ENCODE measurements around the gene SOD1. TPM values are rescaled to one million over a fixed set of nuclear protein-coding genes. Genes with fewer than 3 reads are reported as not detected.

The SOD1 gene
- total RNA-seq, 1 experiment from 2014 or later: 275 TPM

GRCh38 chr21:31696424-31696823 is 36.9 kb downstream of the SOD1 start:
- H3K9ac ChIP-seq (ENCODE audit: low read length): no peak overlapping the region
- no peak for DNase-seq

GRCh38 chr21:31698461-31698860 is 39.0 kb downstream of the SOD1 start:
- Histone ChIP-seq H3K36me3 (ENCODE audit: insufficient read depth, low read length) (peaks cover 82% of the 10 kb centered on the region), H3K27me3 (ENCODE audit: low read length) (no peaks in the 10 kb centered on the region), H3K9ac (ENCODE audit: low read length) (no peak overlapping the region), H3K9me2 (replicated peaks; ENCODE audit: insufficient read depth, low read length) (no peaks in the 10 kb centered on the region), H3K9me3 (ENCODE audit: low read length) (no peaks in the 10 kb centered on the region), H4K20me1 (ENCODE audit: insufficient read depth, low read depth, low read length) (no peaks in the 10 kb centered on the region), H3K4me3 (ENCODE audit: low read length) (no peak overlapping the region), H3K4me1 (ENCODE audit: low read length) (no peaks in the 10 kb centered on the region), H3K79me2 (ENCODE audit: low read length) (peaks cover 78% of the 10 kb centered on the region), H2AFZ (ENCODE audit: low read length) (no peak overlapping the region), H3K4me2 (ENCODE audit: low read depth, low read length, poor library complexity, severe bottlenecking) (no peak overlapping the region), H3K27ac (ENCODE audit: low read length) (peak overlapping the region; percentile 17; the same call in 1 of the 2 replicates)
- DNase-seq: no peak

More at GRCh38 chr21:31696424-31696823, 36.9 kb downstream of the SOD1 start:
- Histone ChIP-seq H3K4me2 (ENCODE audit: low read depth, low read length, poor library complexity, severe bottlenecking) (no peak overlapping the region), H2AFZ (ENCODE audit: low read length) (no peak overlapping the region), H3K4me3 (ENCODE audit: low read length) (no peak overlapping the region), H3K9me3 (ENCODE audit: low read length) (no peaks in the 10 kb centered on the region), H4K20me1 (ENCODE audit: insufficient read depth, low read depth, low read length) (no peaks in the 10 kb centered on the region), H3K79me2 (ENCODE audit: low read length) (peaks cover 76% of the 10 kb centered on the region), H3K36me3 (ENCODE audit: insufficient read depth, low read length) (peaks cover 89% of the 10 kb centered on the region), H3K9me2 (replicated peaks; ENCODE audit: insufficient read depth, low read length) (no peaks in the 10 kb centered on the region), H3K27ac (ENCODE audit: low read length) (no peak overlapping the region), H3K4me1 (ENCODE audit: low read length) (no peaks in the 10 kb centered on the region), H3K27me3 (ENCODE audit: low read length) (no peaks in the 10 kb centered on the region)

- no peak overlapping the region for H3K4me3 ChIP-seq (ENCODE audit: low read length)
- H3K4me1 ChIP-seq (ENCODE audit: low read length): no peaks in the 10 kb centered on the region
- no peaks in the 10 kb centered on the region for H3K9me2 ChIP-seq (replicated peaks; ENCODE audit: insufficient read depth, low read length)
- no peaks in the 10 kb centered on the region for H3K9me3 ChIP-seq (ENCODE audit: low read length)
- no peaks in the 10 kb centered on the region for H3K27me3 ChIP-seq (ENCODE audit: low read length)
- no peak overlapping the region for H3K27ac ChIP-seq (ENCODE audit: low read length)
- H3K36me3 ChIP-seq (ENCODE audit: insufficient read depth, low read length): peaks cover 76% of the 10 kb centered on the region
- DNase-seq: no peak
- H3K9ac ChIP-seq (ENCODE audit: low read length): no peak overlapping the region
- peaks cover 87% of the 10 kb centered on the region for H3K79me2 ChIP-seq (ENCODE audit: low read length)
- no peak overlapping the region for H2AFZ ChIP-seq (ENCODE audit: low read length)
- H4K20me1 ChIP-seq (ENCODE audit: insufficient read depth, low read depth, low read length): 0 out of 2 replicates have a peak, but pooled peaks cover 4% of the 10 kb centered on the region
- no peak overlapping the region for H3K4me2 ChIP-seq (ENCODE audit: low read depth, low read length, poor library complexity, severe bottlenecking)
Observed at GRCh38 chr21:31700040-31700439, 40.5 kb downstream of the SOD1 start.

GRCh38 chr21:31706562-31706961 is 47.1 kb downstream of the SOD1 start:
- no peak for DNase-seq
- no peaks in the 10 kb centered on the region for H3K27me3 ChIP-seq (ENCODE audit: low read length)
- peaks cover 26% of the 10 kb centered on the region for H3K36me3 ChIP-seq (ENCODE audit: insufficient read depth, low read length)
- peaks cover 31% of the 10 kb centered on the region for H3K4me1 ChIP-seq (ENCODE audit: low read length)
- H3K79me2 ChIP-seq (ENCODE audit: low read length): peaks cover 99% of the 10 kb centered on the region
- H3K9me3 ChIP-seq (ENCODE audit: low read length): no peaks in the 10 kb centered on the region
- peaks cover 57% of the 10 kb centered on the region for H4K20me1 ChIP-seq (ENCODE audit: insufficient read depth, low read depth, low read length)
- H2AFZ ChIP-seq (ENCODE audit: low read length): no peak overlapping the region
- no peaks in the 10 kb centered on the region for H3K9me2 ChIP-seq (replicated peaks; ENCODE audit: insufficient read depth, low read length)
- no peak overlapping the region for H3K4me3 ChIP-seq (ENCODE audit: low read length)
- H3K27ac ChIP-seq (ENCODE audit: low read length): no peak overlapping the region
- no peak overlapping the region for H3K4me2 ChIP-seq (ENCODE audit: low read depth, low read length, poor library complexity, severe bottlenecking)
- H3K9ac ChIP-seq (ENCODE audit: low read length): no peak overlapping the region

- H4K20me1 ChIP-seq (ENCODE audit: insufficient read depth, low read depth, low read length): peaks cover 63% of the 10 kb centered on the region
- no peaks in the 10 kb centered on the region for H3K9me2 ChIP-seq (replicated peaks; ENCODE audit: insufficient read depth, low read length)
- no peak overlapping the region for H3K4me3 ChIP-seq (ENCODE audit: low read length)
- H2AFZ ChIP-seq (ENCODE audit: low read length): no peak overlapping the region
- H3K36me3 ChIP-seq (ENCODE audit: insufficient read depth, low read length): peaks cover 20% of the 10 kb centered on the region; the same call in 1 of the 2 replicates
- peaks cover 31% of the 10 kb centered on the region for H3K4me1 ChIP-seq (ENCODE audit: low read length)
- H3K9ac ChIP-seq (ENCODE audit: low read length): no peak overlapping the region
- DNase-seq: no peak
- H3K9me3 ChIP-seq (ENCODE audit: low read length): no peaks in the 10 kb centered on the region
- peaks cover 99% of the 10 kb centered on the region for H3K79me2 ChIP-seq (ENCODE audit: low read length)
- no peaks in the 10 kb centered on the region for H3K27me3 ChIP-seq (ENCODE audit: low read length)
- H3K4me2 ChIP-seq (ENCODE audit: low read depth, low read length, poor library complexity, severe bottlenecking): no peak overlapping the region
- H3K27ac ChIP-seq (ENCODE audit: low read length): no peak overlapping the region
Observed at GRCh38 chr21:31707499-31707898, 48.0 kb downstream of the SOD1 start.

- peaks cover 100% of the 10 kb centered on the region for H3K79me2 ChIP-seq (ENCODE audit: low read length)
- peaks cover 70% of the 10 kb centered on the region for H4K20me1 ChIP-seq (ENCODE audit: insufficient read depth, low read depth, low read length)
- H3K9me2 ChIP-seq (replicated peaks; ENCODE audit: insufficient read depth, low read length): no peaks in the 10 kb centered on the region
- H3K27ac ChIP-seq (ENCODE audit: low read length): peak overlapping the region; percentile 42
- H3K36me3 ChIP-seq (ENCODE audit: insufficient read depth, low read length): peaks cover 13% of the 10 kb centered on the region; the same call in 1 of the 2 replicates
- H3K9ac ChIP-seq (ENCODE audit: low read length): no peak overlapping the region
- H3K27me3 ChIP-seq (ENCODE audit: low read length): no peaks in the 10 kb centered on the region
- no peak overlapping the region for H3K4me3 ChIP-seq (ENCODE audit: low read length)
- no peak overlapping the region for H2AFZ ChIP-seq (ENCODE audit: low read length)
- no peaks in the 10 kb centered on the region for H3K9me3 ChIP-seq (ENCODE audit: low read length)
- no peak for DNase-seq
- H3K4me2 ChIP-seq (ENCODE audit: low read depth, low read length, poor library complexity, severe bottlenecking): peak overlapping the region; percentile 15
- peaks cover 35% of the 10 kb centered on the region for H3K4me1 ChIP-seq (ENCODE audit: low read length)
Observed at GRCh38 chr21:31708541-31708940, 49.0 kb downstream of the SOD1 start.

GRCh38 chr21:31710586-31710985 is 51.1 kb downstream of the SOD1 start:
- H3K4me3 ChIP-seq (ENCODE audit: low read length): no peak overlapping the region
- H3K27me3 ChIP-seq (ENCODE audit: low read length): no peaks in the 10 kb centered on the region
- no peaks in the 10 kb centered on the region for H3K9me2 ChIP-seq (replicated peaks; ENCODE audit: insufficient read depth, low read length)
- H3K79me2 ChIP-seq (ENCODE audit: low read length): peaks cover 100% of the 10 kb centered on the region
- no peak overlapping the region for H2AFZ ChIP-seq (ENCODE audit: low read length)
- H3K9me3 ChIP-seq (ENCODE audit: low read length): no peaks in the 10 kb centered on the region
- H3K27ac ChIP-seq (ENCODE audit: low read length): no peak overlapping the region
- H4K20me1 ChIP-seq (ENCODE audit: insufficient read depth, low read depth, low read length): peaks cover 86% of the 10 kb centered on the region
- no peak for DNase-seq
- H3K9ac ChIP-seq (ENCODE audit: low read length): no peak overlapping the region
- H3K36me3 ChIP-seq (ENCODE audit: insufficient read depth, low read length): peaks cover 2% of the 10 kb centered on the region; the same call in 1 of the 2 replicates
- no peak overlapping the region for H3K4me2 ChIP-seq (ENCODE audit: low read depth, low read length, poor library complexity, severe bottlenecking)
- H3K4me1 ChIP-seq (ENCODE audit: low read length): peaks cover 54% of the 10 kb centered on the region

GRCh38 chr21:31711326-31711725 is 51.8 kb downstream of the SOD1 start:
- H3K9ac ChIP-seq (ENCODE audit: low read length): no peak overlapping the region
- H3K4me2 ChIP-seq (ENCODE audit: low read depth, low read length, poor library complexity, severe bottlenecking): no peak overlapping the region
- no peak overlapping the region for H2AFZ ChIP-seq (ENCODE audit: low read length)
- H3K27ac ChIP-seq (ENCODE audit: low read length): no peak overlapping the region
- no peak for DNase-seq
- H3K4me3 ChIP-seq (ENCODE audit: low read length): no peak overlapping the region
- peaks cover 62% of the 10 kb centered on the region for H3K4me1 ChIP-seq (ENCODE audit: low read length)
- peaks cover 2% of the 10 kb centered on the region; the same call in 1 of the 2 replicates for H3K36me3 ChIP-seq (ENCODE audit: insufficient read depth, low read length)
- no peaks in the 10 kb centered on the region for H3K9me3 ChIP-seq (ENCODE audit: low read length)
- no peaks in the 10 kb centered on the region for H3K9me2 ChIP-seq (replicated peaks; ENCODE audit: insufficient read depth, low read length)
- no peaks in the 10 kb centered on the region for H3K27me3 ChIP-seq (ENCODE audit: low read length)
- H3K79me2 ChIP-seq (ENCODE audit: low read length): peaks cover 100% of the 10 kb centered on the region
- H4K20me1 ChIP-seq (ENCODE audit: insufficient read depth, low read depth, low read length): peaks cover 86% of the 10 kb centered on the region
